GM12875 (cell line): Measurements from ENCODE around the gene ARRB1.
"Not testable (repeated sequence)": the region's sequence is repeated elsewhere in the genome, so short reads cannot be mapped to it uniquely, and the experiment has no call there.

ENCODE experiments used
- H3K4me3 ChIP-seq: one replicate; pipeline ENCODE4 v1.5.1; 2011; ENCODE audit warnings: low read depth, low read length, control low read depth
- CTCF ChIP-seq: IDR thresholded peaks from 2 replicates; pipeline ENCODE4 v1.5.1; 2011; ENCODE audit warnings: low read depth, mild to moderate bottlenecking, control low read depth, inconsistent platforms, low read length, moderate library complexity, borderline replicate concordance; ENCODE audit not compliant: insufficient read depth

The ARRB1 gene

GRCh38 chr11:75380245-75380644 is 28.8 kb upstream of the ARRB1 start:
- TF ChIP-seq CTCF: no peak
- H3K4me3 ChIP-seq: no peak overlapping the region

GRCh38 chr11:75378776-75379175 is 27.3 kb upstream of the ARRB1 start:
- H3K4me3 ChIP-seq: not testable (repeated sequence)

- no peak overlapping the region for H3K4me3 ChIP-seq
- TF ChIP-seq CTCF: no peak
Measured at GRCh38 chr11:75376175-75376574, 24.7 kb upstream of the ARRB1 start.

- TF ChIP-seq CTCF: no peak
- H3K4me3 ChIP-seq: no peak overlapping the region
Measured at GRCh38 chr11:75375626-75376025, 24.2 kb upstream of the ARRB1 start.

GRCh38 chr11:75374646-75375045 is 23.2 kb upstream of the ARRB1 start:
- H3K4me3 ChIP-seq: no peak overlapping the region
- TF ChIP-seq CTCF: no peak

GRCh38 chr11:75373201-75373600 is 21.7 kb upstream of the ARRB1 start:
- no peak overlapping the region for H3K4me3 ChIP-seq
- no peak for TF ChIP-seq CTCF

- no peak for TF ChIP-seq CTCF
- H3K4me3 ChIP-seq: no peak overlapping the region
Measured at GRCh38 chr11:75371949-75372876, 20.8 kb upstream of the ARRB1 start.
